ENCODE results near the gene C1QC.

The C1QC gene

GRCh38 chr1:22683547-22683946, 40.1 kb downstream of the C1QC start:
- TF ChIP-seq CTCF (IDR thresholded peaks at IDR 0.05; ENCODE audit: low read depth, low read length) = no peak
- no peak overlapping the region for H3K4me3 ChIP-seq (ENCODE audit: low read depth, low read length)

- no peak for TF ChIP-seq CTCF (IDR thresholded peaks at IDR 0.05; ENCODE audit: low read depth, low read length)
- no peak overlapping the region for H3K4me3 ChIP-seq (ENCODE audit: low read depth, low read length)
Observed at GRCh38 chr1:22685591-22686059, 42.2 kb downstream of the C1QC start.

- no peak for TF ChIP-seq CTCF (IDR thresholded peaks at IDR 0.05; ENCODE audit: low read depth, low read length)
- H3K4me3 ChIP-seq (ENCODE audit: low read depth, low read length) = no peak overlapping the region
Observed at GRCh38 chr1:22687191-22687590, 43.8 kb downstream of the C1QC start.

GRCh38 chr1:22688466-22688865, 45.0 kb downstream of the C1QC start:
- no peak overlapping the region for H3K4me3 ChIP-seq (ENCODE audit: low read depth, low read length)
- no peak for TF ChIP-seq CTCF (IDR thresholded peaks at IDR 0.05; ENCODE audit: low read depth, low read length)

- no peak overlapping the region for H3K4me3 ChIP-seq (ENCODE audit: low read depth, low read length)
- no peak for TF ChIP-seq CTCF (IDR thresholded peaks at IDR 0.05; ENCODE audit: low read depth, low read length)
Observed at GRCh38 chr1:22689505-22689904, 46.1 kb downstream of the C1QC start.

- TF ChIP-seq CTCF (IDR thresholded peaks at IDR 0.05; ENCODE audit: low read depth, low read length) = no peak
- H3K4me3 ChIP-seq (ENCODE audit: low read depth, low read length) = no peak overlapping the region
Observed at GRCh38 chr1:22691031-22691753, 47.8 kb downstream of the C1QC start.

- no peak overlapping the region for H3K4me3 ChIP-seq (ENCODE audit: low read depth, low read length)
- no peak for TF ChIP-seq CTCF (IDR thresholded peaks at IDR 0.05; ENCODE audit: low read depth, low read length)
Observed at GRCh38 chr1:22694172-22694571, 50.7 kb downstream of the C1QC start.
